ENCODE data around the gene PTPRZ1.

Gene PTPRZ1

GRCh38 chr7:121938429-121938996, 65.6 kb downstream of the PTPRZ1 start:
- TF ChIP-seq RAD21 (IDR thresholded peaks at IDR 0.05; ENCODE audit: low read depth), result no peak
- no peak for TF ChIP-seq EP300 (IDR thresholded peaks at IDR 0.05; ENCODE audit: borderline replicate concordance)
- TF ChIP-seq EGR1 (IDR thresholded peaks at IDR 0.05), result no peak
- TF ChIP-seq MAX (IDR thresholded peaks at IDR 0.05), result no peak
- no peak for TF ChIP-seq TCF12 (IDR thresholded peaks at IDR 0.05; ENCODE audit: low read depth)
- no peak for TF ChIP-seq ZBTB7A (IDR thresholded peaks at IDR 0.05; ENCODE audit: low read depth)
- TF ChIP-seq USF1 (IDR thresholded peaks at IDR 0.05), result no peak
- no peak for TF ChIP-seq TAF1 (IDR thresholded peaks at IDR 0.05; ENCODE audit: low read depth)
- no peak for TF ChIP-seq NFIC (IDR thresholded peaks at IDR 0.05)
- no peak for TF ChIP-seq YY1 (IDR thresholded peaks at IDR 0.05; ENCODE audit: low read depth)
- TF ChIP-seq CEBPB (IDR thresholded peaks at IDR 0.05), result no peak
- no peak for TF ChIP-seq FOXM1 (IDR thresholded peaks at IDR 0.05; ENCODE audit: borderline replicate concordance, low read depth)
- TF ChIP-seq REST (IDR thresholded peaks at IDR 0.05; ENCODE audit: low read depth), result no peak
- TF ChIP-seq TEAD4 (IDR thresholded peaks at IDR 0.05), result no peak
- TF ChIP-seq CREB1 (IDR thresholded peaks at IDR 0.05; ENCODE audit: low read depth), result no peak

- no peak for TF ChIP-seq TCF12 (IDR thresholded peaks at IDR 0.05; ENCODE audit: low read depth)
- no peak for TF ChIP-seq NFIC (IDR thresholded peaks at IDR 0.05)
- TF ChIP-seq TAF1 (IDR thresholded peaks at IDR 0.05; ENCODE audit: low read depth), result no peak
- TF ChIP-seq EP300 (IDR thresholded peaks at IDR 0.05; ENCODE audit: borderline replicate concordance), result no peak
- TF ChIP-seq CREB1 (IDR thresholded peaks at IDR 0.05; ENCODE audit: low read depth), result no peak
- no peak for TF ChIP-seq TEAD4 (IDR thresholded peaks at IDR 0.05)
- no peak for TF ChIP-seq RAD21 (IDR thresholded peaks at IDR 0.05; ENCODE audit: low read depth)
- no peak for TF ChIP-seq FOXM1 (IDR thresholded peaks at IDR 0.05; ENCODE audit: borderline replicate concordance, low read depth)
- TF ChIP-seq CEBPB (IDR thresholded peaks at IDR 0.05), result no peak
- TF ChIP-seq USF1 (IDR thresholded peaks at IDR 0.05), result no peak
- no peak for TF ChIP-seq MAX (IDR thresholded peaks at IDR 0.05)
- no peak for TF ChIP-seq REST (IDR thresholded peaks at IDR 0.05; ENCODE audit: low read depth)
- no peak for TF ChIP-seq EGR1 (IDR thresholded peaks at IDR 0.05)
- no peak for TF ChIP-seq YY1 (IDR thresholded peaks at IDR 0.05; ENCODE audit: low read depth)
- TF ChIP-seq ZBTB7A (IDR thresholded peaks at IDR 0.05; ENCODE audit: low read depth), result no peak
Observed at GRCh38 chr7:121940918-121941317, 68.0 kb downstream of the PTPRZ1 start.

- TF ChIP-seq EGR1 (IDR thresholded peaks at IDR 0.05), result no peak
- no peak for TF ChIP-seq FOXM1 (IDR thresholded peaks at IDR 0.05; ENCODE audit: borderline replicate concordance, low read depth)
- TF ChIP-seq REST (IDR thresholded peaks at IDR 0.05; ENCODE audit: low read depth), result no peak
- TF ChIP-seq NFIC (IDR thresholded peaks at IDR 0.05), result no peak
- no peak for TF ChIP-seq CEBPB (IDR thresholded peaks at IDR 0.05)
- TF ChIP-seq USF1 (IDR thresholded peaks at IDR 0.05), result no peak
- no peak for TF ChIP-seq TEAD4 (IDR thresholded peaks at IDR 0.05)
- no peak for TF ChIP-seq MAX (IDR thresholded peaks at IDR 0.05)
- TF ChIP-seq EP300 (IDR thresholded peaks at IDR 0.05; ENCODE audit: borderline replicate concordance), result no peak
- no peak for TF ChIP-seq TAF1 (IDR thresholded peaks at IDR 0.05; ENCODE audit: low read depth)
Observed at GRCh38 chr7:121941830-121942229, 68.9 kb downstream of the PTPRZ1 start.
